Transverse colon (tissue), 4 donors: ENCODE data around the gene EFNA5.

Experiments used
- CTCF ChIP-seq, 5 experiments: fragments of 200-600 bp in 3 of 5; fragments of 450-650 bp in 2 of 5; sonication (generic) in 3 of 5; IDR thresholded peaks; 1 replicate in 2 of 5; 2 replicates in 3 of 5; pipeline ENCODE4 v1.5.1; 2016 to 2017; ENCODE audit warnings: antibody characterized with exemption in 5 of 5, inconsistent platforms in 3 of 5, mild to moderate bottlenecking in 2 of 5, moderate library complexity in 1 of 5
- POLR2AphosphoS5 ChIP-seq, 3 donors: sonication (generic); formaldehyde crosslinking; IDR thresholded peaks; one replicate each; pipeline ENCODE4 v1.6.1; 2016; ENCODE audit warnings: antibody characterized with exemption in 3 of 3

GRCh38 chr5:107365320-107366109 is 305.2 kb downstream of the EFNA5 start:
- no peak for TF ChIP-seq POLR2AphosphoS5 (IDR thresholded peaks at IDR 0.05)
- TF ChIP-seq CTCF (IDR thresholded peaks at IDR 0.05) = no peak
